Measurements from ENCODE around the gene NPR3.

DNA sequence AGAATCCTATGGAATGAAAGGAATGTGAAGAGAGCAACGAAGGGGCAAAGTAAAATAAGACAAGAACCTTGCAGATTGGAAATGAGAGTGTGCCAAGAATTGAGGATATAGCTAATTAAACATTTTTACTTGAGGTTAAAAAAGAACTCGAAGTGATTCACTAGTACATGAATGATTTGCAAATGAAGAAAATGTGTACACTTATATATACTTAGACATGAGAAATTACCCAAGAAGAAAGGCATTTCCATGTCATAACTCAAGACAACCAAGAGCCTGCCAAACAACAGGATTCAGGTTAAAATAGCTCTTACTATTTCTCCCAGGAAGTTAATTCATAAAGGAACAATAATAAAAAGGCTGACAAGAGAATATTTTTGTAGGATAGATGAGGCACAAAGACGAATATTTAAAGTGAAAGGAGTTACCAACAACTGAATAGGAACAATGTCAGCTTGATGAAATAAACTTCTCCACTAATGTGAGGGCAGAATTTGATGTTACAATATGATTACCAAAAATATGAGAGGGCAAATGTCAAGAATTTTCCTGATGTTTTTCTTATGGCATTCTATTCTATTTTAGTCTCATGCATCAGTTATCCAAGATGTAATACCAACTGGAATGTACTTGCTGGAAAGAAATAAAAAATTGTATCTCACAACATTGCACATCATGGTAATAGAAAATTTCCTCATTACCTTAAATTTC, 18.9 kb upstream of the NPR3 start:
- TF ChIP-seq EGR1 (IDR thresholded peaks at IDR 0.05) (no peak), EP300 (IDR thresholded peaks at IDR 0.05; ENCODE audit: borderline replicate concordance) (no peak), RAD21 (IDR thresholded peaks at IDR 0.05; ENCODE audit: low read depth) (no peak), ZBTB7A (IDR thresholded peaks at IDR 0.05; ENCODE audit: low read depth) (no peak), FOXM1 (IDR thresholded peaks at IDR 0.05; ENCODE audit: borderline replicate concordance, low read depth) (no peak), TCF12 (IDR thresholded peaks at IDR 0.05; ENCODE audit: low read depth) (no peak), CREB1 (IDR thresholded peaks at IDR 0.05; ENCODE audit: low read depth) (no peak), TAF1 (IDR thresholded peaks at IDR 0.05; ENCODE audit: low read depth) (no peak), YY1 (IDR thresholded peaks at IDR 0.05; ENCODE audit: low read depth) (no peak)
- TF ChIP-seq, protein P1, sequence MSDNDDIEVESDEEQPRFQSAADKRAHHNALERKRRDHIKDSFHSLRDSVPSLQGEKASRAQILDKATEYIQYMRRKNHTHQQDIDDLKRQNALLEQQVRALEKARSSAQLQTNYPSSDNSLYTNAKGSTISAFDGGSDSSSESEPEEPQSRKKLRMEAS (IDR thresholded peaks at IDR 0.05): no peak
- TF ChIP-seq, protein P2, sequence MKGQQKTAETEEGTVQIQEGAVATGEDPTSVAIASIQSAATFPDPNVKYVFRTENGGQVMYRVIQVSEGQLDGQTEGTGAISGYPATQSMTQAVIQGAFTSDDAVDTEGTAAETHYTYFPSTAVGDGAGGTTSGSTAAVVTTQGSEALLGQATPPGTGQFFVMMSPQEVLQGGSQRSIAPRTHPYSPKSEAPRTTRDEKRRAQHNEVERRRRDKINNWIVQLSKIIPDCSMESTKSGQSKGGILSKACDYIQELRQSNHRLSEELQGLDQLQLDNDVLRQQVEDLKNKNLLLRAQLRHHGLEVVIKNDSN (IDR thresholded peaks at IDR 0.05): no peak
- TF ChIP-seq, protein P3, sequence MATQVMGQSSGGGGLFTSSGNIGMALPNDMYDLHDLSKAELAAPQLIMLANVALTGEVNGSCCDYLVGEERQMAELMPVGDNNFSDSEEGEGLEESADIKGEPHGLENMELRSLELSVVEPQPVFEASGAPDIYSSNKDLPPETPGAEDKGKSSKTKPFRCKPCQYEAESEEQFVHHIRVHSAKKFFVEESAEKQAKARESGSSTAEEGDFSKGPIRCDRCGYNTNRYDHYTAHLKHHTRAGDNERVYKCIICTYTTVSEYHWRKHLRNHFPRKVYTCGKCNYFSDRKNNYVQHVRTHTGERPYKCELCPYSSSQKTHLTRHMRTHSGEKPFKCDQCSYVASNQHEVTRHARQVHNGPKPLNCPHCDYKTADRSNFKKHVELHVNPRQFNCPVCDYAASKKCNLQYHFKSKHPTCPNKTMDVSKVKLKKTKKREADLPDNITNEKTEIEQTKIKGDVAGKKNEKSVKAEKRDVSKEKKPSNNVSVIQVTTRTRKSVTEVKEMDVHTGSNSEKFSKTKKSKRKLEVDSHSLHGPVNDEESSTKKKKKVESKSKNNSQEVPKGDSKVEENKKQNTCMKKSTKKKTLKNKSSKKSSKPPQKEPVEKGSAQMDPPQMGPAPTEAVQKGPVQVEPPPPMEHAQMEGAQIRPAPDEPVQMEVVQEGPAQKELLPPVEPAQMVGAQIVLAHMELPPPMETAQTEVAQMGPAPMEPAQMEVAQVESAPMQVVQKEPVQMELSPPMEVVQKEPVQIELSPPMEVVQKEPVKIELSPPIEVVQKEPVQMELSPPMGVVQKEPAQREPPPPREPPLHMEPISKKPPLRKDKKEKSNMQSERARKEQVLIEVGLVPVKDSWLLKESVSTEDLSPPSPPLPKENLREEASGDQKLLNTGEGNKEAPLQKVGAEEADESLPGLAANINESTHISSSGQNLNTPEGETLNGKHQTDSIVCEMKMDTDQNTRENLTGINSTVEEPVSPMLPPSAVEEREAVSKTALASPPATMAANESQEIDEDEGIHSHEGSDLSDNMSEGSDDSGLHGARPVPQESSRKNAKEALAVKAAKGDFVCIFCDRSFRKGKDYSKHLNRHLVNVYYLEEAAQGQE (IDR thresholded peaks at IDR 0.05; ENCODE audit: low read depth): no peak

Data from Ishikawa (cell line).